ACHN (cell line): ENCODE results near the gene OXCT1.
"Not testable (repeated sequence)": the region's sequence is repeated elsewhere in the genome, so short reads cannot be mapped to it uniquely, and the experiment has no call there.

Source experiments
- DNase-seq: peaks from one replicate; pipeline ENCODE4 v3.0.0-alpha.2; 2015
- in situ Hi-C: cut with HindIII; loops from 2 replicates; pipeline ENCODE4 v1.10.0; 2017; ENCODE audit warnings: low sequenced_read_pairs, low pct_ligation_motif_present, low pct_unique_long_range_greater_than_20kb

The OXCT1 gene

DNA sequence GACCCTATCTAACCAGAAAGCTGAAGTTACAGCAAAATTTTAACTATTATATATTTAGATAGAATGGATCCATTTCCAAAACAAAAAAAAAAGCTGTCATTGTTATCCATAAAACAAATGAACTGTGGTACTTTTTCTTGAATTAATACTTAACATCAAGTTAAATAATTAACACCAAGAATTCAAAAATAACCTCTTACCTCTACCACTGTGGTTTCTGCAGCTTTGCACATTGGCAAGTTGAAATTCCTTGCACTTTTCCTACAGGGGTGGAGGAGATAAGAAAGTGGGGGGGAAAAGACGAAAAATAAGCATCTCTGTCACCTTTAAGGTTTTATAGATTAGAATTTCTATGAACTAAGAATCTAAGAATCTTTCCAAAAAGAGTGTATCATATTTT, 30.0 kb downstream of the OXCT1 start:
- DNase-seq = peak; percentile 32
- in situ Hi-C loops = no loop called here

DNA sequence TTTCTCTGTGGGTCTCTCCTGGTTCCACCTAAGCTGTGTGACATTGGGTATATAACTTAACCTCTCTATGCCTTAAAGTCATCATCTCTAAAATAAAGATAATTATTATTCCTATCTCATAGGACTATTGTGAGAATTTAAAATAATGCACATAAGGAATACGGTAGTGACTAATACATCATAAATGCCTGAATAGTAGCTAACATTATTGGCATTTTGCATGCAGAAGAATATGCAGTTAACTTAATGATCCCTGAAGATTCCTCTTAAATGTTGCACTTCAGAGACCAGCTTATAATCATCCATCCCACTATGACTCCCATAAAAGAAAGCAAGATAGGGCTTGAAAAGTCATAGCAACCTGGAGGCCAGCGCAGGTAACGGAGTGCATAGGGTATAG, 32.4 kb downstream of the OXCT1 start:
- in situ Hi-C loops = no loop called here
- DNase-seq = no peak

DNA sequence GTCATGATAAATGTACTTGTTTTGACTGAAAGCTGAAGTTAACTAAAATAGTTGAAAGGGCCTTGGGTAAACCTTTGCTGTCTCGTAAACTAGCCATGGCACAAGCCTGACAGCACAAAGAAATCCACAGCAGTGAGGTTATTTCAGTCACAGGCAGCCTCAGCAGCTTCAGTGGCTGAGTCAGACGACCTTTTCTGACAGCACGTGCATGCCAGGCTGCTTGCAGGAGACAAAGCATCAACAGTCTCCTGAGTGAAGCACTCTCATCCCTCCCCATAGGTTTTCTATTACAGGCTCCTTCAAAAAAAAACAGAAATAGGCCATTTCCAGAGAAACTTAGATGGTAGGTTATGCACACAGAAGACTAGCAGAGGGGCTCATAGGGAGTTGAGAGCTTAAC, 34.6 kb downstream of the OXCT1 start:
- DNase-seq = peak; percentile 57
- in situ Hi-C loops = no loop called here

DNA sequence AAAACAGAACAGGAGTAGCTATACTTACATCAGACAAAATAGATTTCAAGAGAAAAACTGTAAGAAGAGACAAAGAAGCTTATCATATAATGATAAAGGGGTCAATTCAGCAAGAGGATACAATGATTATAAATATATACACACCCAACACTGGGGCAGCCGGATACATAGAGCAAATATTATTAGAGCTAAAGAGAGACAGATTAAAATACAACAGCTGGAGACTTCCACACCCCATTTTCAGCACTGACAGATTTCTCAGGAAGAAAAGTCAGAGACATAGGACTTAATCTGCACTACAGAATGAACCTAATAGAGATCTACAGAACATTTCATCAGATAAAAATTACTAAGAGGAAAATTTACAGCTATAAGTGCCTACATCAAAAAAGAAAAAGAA, 35.7 kb downstream of the OXCT1 start:
- in situ Hi-C loops = no loop called here

DNA sequence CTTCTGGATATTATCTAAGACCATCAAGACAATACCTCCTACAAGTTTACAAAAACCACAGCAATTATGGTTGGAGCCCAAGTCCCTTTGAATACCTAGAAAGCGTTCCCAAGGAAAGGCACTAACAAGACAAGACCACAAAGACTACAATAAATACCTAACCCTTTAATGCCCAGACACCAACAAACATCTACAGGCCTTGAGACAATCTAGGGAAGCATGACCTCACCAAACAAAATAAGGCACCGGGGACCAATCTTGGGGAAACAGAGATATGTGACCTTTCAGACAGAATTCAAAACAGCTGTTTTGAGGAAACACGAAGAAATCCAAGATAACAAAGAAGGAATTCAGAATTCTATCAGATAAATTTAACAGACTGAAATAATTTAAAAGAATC, 37.8 kb downstream of the OXCT1 start:
- no peak for DNase-seq
- in situ Hi-C loops = no loop called here

More for the DNA sequence above, 35.7 kb downstream of the OXCT1 start:
- no peak for DNase-seq

DNA sequence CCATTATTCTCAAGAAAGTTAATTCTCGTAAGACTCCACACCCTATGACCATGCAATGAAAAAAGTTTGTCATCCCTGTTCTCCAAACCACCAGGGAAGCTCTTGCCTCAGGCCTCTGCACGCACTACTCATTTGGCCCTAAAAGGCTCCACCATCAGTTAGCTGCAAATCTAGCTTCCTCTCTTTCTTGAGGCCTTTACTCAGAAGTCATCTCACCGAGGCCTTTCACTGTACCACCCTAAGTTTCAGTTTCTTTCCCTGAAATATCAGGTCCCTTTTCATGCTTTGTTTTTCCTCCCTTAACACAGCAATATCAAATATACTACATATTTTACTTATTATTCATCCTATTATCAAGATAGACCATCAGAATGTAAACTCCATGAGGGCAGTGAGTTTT, 39.1 kb downstream of the OXCT1 start:
- in situ Hi-C loops = no loop called here
- DNase-seq = no peak

DNA sequence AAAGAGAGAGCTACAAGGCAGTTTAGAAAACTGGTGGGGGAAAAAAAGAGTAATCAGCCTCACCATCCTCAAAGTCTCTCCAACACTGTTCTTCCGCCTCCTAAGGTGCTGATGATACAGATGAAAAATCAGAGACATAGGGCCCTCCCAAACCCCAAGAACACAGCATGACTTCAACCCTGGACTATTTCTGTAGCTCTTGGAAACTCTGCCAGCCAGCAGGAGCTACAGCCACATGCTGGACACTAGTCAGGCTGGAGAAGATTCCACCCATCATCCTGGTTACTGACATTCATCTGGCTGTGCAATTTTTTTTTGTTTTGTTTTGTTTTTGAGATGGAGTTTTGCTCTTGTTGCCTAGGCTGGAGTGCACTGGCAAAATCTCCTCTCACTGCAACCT, 42.4 kb downstream of the OXCT1 start:
- in situ Hi-C loops = no loop called here
- no peak for DNase-seq

DNA sequence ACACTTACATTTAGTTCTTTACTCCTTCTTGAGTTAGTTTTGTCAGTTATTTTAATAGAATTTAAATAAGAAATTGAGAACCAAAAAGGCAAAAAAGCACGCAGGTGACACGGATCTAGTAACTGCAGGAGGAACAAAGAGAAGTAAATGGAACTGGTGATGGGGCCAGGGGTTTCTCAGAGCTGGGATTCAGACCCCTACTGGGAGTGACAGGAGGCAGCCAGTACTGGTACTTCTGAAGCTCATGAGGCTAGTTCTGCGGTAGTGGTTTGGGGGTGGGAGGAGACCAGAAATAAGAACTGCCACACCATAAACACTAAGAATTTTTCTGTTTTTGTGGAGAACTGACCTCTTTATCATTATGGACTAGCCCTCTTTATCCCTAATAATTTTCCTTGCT, 48.2 kb downstream of the OXCT1 start:
- no peak for DNase-seq
- in situ Hi-C loops = no loop called here

DNA sequence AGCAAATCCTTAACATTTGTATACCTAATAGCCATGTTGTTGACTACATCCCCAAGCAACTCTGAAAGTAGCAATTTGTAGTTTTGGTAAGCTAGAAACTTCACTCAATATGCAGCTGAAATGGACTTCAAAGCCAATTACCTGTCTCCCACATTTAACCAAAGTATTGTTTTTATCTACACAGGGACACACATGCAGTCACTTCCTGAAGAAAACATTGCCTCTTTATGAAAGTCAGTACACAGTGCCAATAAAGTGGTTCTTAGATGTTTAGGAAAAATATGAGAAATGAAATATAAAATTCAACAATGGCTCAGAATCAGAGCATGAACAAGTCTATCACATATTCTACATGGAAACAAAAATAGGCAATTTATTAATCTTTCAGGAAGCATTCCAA, 49.2 kb downstream of the OXCT1 start:
- in situ Hi-C loops = no loop called here
- DNase-seq = no peak

DNA sequence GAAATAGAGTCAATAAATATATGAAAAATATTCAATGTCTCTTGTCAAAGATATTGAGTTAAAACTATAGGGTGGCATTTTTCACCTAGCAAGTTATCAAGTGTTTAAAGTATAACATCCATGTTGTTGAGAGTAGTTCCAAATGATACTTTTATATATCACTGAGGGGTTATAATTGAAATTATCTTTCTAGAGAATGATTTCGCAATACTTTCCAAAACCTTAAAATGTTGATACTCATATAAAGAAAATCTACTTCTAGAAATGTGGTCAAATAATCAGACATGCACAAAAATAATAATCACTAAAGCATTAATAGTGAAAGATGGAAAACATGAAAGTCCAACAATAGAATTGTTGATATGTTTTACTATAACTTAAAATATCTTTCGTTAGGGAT, 50.1 kb downstream of the OXCT1 start:
- in situ Hi-C loops = no loop called here

DNA sequence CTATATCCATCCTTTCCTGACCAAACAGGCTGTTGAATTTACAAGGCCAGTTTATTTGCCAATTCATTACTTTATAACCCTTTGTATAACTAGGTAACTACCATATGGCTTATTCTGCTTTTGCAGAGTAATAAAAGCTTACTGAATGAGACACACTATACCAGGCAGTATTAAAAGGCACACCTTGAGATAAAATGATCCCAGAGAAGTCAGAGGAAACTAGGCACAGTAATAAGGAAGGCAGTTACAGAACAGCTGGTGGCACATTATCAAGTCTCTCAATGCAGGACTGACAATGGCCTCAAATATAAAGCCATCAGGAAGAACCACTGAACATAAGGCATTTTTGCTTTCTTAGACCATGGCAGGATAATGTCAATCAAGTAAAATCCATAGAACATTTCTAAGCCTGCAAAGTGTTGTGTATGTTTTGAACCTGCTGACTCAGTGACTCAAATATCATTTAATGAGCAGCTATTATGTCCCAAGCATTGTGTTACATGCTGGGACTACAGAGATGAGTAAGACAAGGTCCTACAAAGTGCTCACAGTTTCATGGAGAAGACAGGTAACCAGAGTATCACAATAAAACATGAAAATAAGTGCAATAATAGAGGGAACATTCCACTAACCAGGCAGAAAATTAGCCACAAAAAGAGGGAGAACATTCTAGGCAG, 52.5 kb downstream of the OXCT1 start:
- in situ Hi-C loops = no loop called here
- DNase-seq = no peak

More for the DNA sequence above, 50.1 kb downstream of the OXCT1 start:
- no peak for DNase-seq

DNA sequence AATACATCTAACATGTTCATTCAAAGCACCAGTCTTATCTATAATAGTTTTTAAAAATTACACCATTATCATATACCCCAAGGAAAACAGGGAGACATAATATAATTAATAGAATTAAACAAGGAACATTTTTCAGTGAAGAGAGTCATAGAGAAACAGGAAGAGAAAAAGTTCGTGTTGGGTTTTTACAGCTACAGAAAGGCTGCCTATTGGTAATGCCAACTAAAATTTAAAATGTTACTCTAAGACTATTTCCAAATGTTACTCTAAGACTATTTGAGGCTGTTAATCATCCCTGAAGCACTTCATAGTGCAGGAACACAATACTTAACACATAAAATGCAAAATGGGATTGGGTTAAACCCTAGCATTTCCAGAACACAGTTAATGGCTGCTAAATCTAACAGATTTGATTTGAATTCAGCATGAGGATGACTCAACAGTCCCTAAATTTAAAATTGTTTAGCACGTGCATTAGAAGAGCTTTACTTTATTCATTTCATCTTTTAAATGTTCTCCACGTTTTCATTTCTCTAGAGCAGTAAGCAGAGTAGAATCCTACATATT, 54.5 kb downstream of the OXCT1 start:
- no peak for DNase-seq
- in situ Hi-C loops = no loop called here

DNA sequence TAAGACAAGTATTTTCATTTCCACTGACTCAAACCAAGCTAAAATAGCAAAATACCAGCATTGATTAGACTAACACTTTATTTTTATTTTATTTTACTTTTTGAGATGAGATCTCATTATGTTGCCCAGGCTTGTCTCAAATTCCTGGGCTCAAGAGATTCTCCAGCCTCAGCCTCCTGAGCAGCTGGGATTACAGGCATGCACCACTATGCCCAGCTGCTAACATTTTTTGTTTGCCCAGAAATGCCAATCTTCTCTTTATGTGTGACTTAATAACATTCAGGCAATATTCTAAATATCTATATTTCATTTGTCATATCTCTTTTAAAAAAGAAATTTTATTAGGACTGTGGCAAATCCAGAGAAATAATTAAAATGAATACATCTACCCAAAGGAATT, 55.0 kb downstream of the OXCT1 start:
- in situ Hi-C loops = no loop called here
- no peak for DNase-seq

DNA sequence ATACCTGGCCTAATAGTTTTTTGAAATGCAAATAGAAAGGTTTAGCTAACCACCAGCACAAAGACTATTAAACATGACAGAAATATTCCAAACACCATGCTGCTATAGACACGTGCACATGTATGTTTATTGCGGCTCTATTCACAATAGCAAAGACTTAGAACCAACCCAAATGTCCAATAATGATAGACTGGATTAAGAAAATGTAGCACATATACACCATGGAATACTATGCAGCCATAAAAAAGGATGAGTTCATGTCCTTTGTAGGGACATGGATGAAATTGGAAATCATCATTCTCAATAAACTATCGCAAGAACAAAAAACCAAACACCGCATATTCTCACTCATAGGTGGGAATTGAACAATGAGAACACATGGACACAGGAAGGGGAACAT, 55.9 kb downstream of the OXCT1 start:
- in situ Hi-C loops = not testable (repeated sequence)

DNA sequence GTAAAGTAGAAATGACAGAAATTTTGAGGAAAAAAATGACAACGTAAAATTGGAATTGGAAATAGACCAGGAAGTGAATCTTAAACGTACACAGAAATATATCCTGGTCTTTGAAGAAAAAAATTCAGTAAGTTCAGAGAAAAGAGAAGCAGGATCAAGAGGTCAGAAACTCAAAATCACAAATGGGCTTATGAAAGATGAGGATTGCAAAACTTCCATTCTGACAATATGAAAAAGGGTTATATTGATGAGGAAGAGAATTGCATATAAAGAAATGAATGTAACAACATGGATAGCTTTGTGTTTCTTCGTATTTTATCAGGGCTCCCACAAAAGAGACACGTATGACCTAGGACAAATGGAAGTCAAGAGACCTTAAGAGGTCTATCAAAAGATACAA, 58.1 kb downstream of the OXCT1 start:
- in situ Hi-C loops = no loop called here
- DNase-seq = no peak

More for the DNA sequence above, 55.9 kb downstream of the OXCT1 start:
- not testable (repeated sequence) for DNase-seq

DNA sequence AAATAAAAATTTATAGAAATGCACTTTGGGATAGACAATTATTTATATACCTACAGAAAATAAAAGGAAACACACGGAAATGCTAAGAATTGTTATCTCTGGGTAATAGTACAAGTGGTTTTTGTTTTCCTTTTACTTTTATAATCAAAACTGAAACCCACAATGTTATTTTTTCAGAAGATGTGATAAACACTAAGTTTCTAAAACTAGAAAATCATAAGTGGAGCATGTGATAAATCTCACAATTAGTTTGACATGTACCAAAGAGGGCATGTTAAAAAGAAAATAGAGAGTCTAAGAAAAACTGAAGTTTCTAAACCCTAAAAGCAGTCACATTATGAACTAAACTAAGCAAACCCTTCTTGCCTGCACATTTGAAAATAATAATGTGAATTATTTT, 61.1 kb downstream of the OXCT1 start:
- DNase-seq = no peak
- in situ Hi-C loops = no loop called here

DNA sequence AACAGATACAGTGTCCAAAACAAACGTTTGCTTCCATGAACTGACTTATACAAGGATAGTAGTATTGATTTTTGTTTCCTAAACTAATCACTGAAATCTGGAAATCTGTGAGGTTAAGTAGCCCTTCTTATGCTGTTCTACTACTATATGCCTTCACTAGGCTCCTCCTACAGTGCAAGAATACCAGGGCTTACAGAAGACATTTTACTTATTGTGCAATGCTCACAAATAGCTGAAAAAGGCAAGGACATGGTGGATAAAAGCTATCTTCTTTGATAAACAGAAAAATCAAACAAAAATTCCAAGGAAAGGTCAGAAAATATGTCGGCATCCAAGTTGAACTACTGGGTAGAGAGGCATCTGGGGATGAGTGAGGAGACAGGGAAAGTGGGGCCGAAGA, 61.9 kb downstream of the OXCT1 start:
- DNase-seq = no peak
- in situ Hi-C loops = no loop called here

DNA sequence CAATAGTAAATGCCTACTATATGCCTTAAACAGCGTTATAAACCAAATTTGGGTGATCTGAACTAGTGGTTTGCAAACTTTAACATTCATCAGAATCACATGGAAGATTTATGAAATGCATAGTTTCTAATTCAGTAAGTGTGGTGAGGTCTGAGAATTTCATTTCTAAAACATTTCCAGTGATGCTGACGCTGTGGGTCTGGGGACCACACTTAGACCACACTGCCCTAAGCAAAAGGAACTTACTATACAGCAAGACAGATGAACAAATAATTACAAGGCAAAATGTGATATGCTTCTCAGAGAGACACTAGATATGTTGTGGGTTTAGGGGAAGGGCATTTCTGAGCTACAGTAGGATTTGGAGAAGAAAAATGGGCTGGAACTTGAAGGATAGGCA, 72.6 kb downstream of the OXCT1 start:
- in situ Hi-C loops = no loop called here
- DNase-seq = no peak

DNA sequence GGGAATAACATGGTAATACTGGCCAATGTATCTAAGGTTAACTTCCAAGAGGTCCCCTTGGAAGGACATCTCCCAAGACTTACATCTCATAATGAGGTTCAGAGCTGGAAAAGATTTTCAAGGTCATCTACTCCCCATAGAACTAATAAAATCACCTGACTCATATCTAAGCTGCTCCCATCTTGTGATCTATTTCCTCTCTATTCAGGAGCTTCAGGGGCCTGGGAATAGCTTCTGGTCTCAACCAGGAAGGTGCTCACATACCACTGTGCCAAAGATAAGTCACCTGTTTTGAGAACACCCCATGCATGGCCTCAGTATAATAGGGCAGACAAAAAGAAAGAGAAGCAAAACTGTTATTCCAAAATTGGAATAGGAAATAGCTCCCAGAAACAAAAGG, 74.2 kb downstream of the OXCT1 start:
- in situ Hi-C loops = no loop called here
- no peak for DNase-seq

DNA sequence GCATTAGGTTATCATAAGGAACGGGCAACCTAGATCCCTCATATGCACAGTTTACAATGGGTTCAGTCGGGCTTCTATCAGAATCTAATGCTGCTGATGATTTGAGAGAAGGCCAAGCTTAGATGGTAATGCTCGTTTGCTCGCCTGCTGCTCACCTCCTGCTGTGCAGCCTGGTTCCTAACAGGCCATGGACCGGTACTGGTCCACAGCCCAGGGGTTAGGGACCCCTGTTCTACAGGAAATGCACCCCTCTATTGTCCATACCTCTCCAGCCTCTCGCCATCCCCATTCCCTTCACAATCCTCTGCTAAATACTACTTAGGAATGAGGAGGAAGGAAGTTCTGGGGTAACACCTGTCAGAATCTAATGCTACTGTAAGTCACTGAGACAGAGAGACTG, 75.1 kb downstream of the OXCT1 start:
- in situ Hi-C loops = no loop called here
- DNase-seq = no peak

DNA sequence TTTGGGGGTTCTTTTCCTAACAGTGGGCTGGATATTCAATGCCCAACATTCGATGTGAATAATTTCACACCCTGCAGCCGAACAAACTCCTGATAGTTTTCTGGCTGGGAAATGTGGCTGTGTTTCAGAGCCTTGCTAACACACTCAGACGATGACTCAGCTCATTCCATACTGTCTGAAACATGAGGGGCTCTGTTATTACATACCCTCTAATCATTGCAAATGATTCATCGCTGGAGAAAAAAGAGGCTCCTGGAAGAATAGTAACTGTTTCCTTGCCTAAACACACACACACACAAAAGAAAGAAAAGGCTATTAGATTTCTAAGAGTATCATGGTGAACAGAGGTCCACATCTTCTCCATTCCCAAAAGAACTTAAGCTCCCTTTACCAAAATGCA, 75.8 kb downstream of the OXCT1 start:
- DNase-seq = peak; percentile 75
- in situ Hi-C loops = no loop called here
